ENCODE data around the gene SCAF1.
"Not testable (repeated sequence)": the region's sequence is repeated elsewhere in the genome, so short reads cannot be mapped to it uniquely, and the experiment has no call there.

Gene SCAF1

DNA sequence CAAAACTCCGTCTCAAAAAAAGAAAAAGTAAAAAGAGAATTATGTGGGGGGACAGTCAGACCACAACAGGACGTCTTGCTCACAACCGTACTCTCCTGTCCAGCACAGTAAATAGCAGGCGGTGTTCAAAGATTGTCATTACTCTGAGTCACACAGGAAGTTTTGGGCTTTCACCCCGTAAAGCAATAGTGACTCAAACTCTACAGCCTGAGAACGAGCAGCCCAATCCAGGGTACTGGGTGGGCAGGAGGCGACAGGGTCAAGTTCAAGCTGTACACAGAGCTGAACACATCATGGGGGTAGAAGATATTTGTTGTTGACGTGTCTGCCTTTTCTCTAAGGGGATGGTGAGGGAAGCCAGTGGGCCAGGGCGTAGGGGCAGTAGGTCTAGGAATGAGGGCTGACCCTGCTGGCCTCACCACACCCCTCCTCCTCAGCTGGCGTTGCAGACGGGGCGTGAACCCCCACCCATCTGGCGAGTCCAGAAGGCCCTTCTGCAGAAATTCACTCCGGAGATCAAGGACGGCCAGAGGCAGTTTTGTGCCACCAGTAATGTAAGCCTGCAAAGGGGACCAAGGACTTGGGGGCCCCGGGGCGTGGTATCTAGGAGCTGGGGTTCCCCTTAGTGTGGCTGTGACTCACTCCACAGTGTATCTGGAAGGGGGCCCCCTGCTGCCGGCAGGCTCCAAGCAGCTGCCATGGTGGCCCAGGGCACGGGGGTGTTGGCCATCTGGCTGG is 27.7 kb upstream of the SCAF1 start:
- peak; percentile 68 for DNase-seq (ENCODE audit: low read depth)

DNA sequence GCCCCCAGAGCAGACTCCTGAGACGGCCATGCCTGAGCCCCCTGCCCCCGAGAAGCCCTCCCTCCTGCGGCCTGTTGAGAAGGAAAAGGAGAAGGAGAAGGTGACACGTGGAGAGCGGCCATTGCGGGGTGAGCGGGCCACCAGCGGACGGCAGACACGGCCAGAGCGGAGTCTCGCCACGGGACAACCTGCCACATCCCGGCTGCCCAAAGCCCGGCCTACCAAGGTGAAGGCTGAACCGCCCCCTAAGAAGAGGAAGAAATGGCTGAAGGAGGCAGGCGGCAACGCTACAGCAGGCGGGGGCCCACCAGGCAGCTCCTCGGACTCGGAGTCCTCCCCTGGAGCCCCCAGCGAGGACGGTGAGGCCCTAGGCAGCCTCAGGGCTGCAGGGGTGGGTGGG is 26.1 kb upstream of the SCAF1 start:
- DNase-seq (ENCODE audit: low read depth): no peak

DNA sequence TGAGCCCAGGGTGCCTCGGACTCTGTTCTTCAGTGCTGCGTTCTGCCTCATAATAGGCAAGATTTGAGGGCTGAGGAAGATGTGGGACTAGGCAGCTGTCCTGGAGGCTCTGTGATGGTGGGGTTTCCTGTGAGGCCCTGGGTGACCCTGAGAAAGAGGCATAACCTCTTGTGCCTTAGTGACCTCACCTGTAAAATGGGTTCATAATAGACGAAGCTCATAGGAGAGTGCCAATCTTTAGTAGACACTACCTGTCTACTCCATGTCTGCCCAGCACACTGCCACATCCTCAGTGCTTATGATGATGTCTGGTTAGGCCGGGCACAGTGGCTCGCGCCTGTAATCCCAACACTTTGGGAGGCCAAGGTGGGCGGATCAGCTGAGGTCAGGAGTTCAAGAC is 25.5 kb upstream of the SCAF1 start:
- DNase-seq (ENCODE audit: low read depth): no peak

DNA sequence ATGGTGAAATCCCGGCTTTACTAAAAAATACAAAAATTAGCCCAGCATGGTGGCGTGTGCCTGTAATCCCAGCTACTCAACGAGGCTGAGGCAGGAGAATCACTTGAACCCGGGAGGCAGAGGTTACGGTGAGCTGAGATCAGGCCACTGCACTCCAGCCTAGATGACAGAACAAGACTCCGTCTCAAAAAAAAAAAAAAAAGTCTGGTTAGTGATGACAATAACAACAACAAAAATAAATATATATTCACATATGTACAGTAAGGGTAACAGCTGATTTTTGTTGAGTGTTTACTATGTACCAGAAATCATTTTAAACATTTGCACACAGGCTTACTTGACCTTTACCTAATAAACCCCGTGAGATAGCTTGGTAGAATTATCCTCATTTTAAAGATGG is 25.1 kb upstream of the SCAF1 start:
- DNase-seq (ENCODE audit: low read depth): no peak

DNA sequence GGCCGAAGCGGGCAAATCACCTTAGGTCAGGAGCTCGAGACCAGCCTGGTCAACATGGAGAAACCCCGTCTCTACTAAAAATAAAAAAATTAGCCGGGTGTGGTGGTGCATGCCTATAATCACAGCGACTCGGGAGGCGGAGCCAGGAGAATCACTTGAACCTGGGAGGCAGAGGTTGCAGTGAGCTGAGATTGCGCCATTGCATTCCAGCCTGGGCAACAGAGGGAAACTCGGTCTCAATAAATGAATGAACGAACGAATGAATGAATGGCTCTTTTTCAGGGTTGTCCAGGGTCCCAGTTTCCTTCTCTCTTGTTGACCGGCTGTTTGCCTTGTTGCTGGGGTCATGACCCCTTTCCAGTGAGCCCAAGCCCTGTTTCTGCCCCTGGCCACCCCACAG is 24.1 kb upstream of the SCAF1 start:
- DNase-seq (ENCODE audit: low read depth): not testable (repeated sequence)

DNA sequence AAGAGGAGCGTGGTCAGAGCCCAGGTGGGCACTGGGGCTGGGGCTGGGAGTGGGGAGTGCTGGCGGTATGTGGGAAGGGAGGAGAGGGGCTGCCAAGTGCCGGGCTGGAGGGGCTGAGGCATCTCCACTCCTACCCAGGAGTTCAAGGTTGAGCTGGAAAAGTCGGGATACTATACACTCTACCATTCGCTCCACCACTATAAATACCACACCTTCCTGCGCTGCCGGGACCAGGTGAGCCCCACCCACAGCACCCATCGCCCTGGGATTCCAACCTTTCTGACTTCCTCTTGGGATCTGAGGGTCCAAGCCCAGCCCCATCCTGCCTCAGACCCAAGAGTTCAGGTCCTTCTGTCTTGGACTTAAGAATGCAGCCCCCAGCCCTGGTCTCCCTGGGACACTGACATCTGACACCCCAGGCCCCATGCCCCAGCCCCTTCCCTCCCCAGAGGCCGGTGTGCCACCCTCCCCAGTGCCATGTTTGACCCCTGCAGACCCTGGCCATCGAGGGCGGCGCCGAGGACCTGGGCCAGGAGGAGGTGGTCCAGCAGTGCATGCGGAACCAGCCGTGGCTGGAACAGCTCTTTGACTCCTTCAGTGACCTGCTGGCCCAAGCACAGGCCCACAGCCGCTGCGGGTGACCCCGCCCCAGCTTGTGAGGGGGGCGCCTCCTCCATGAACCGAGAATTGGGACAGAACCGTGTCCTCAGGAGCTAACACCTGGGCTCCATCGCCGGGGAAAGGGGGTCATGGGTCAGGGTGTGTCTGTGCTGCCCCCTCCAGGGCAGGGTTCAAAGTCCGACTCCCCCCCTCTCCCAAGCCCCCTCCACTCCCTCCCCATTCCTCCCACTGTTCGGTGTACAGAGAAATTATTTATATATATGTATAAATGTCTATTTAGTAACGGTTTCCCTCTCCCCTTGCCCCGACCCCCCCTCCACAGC is 16.8 kb upstream of the SCAF1 start:
- no peak for DNase-seq (ENCODE audit: low read depth)

DNA sequence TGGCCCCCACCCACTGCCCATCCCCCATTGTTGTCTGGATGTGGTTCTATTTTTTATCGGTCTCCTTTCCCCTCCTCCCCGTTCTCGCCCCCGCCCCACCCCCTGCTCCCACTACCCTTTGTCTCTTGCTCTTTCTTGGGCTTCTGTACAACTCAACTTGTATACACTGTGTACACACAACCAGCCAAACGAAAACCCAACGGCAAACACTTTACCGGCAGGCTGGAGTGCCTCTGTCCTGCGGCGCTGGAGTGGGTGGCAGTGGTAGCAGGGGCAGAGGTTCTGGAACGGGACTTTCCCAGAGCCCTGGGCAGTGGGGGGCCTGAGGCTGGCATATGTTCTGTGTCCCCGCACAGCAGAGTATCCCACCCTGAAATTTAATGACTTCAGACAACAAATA is 15.8 kb upstream of the SCAF1 start:
- DNase-seq (ENCODE audit: low read depth): no peak

DNA sequence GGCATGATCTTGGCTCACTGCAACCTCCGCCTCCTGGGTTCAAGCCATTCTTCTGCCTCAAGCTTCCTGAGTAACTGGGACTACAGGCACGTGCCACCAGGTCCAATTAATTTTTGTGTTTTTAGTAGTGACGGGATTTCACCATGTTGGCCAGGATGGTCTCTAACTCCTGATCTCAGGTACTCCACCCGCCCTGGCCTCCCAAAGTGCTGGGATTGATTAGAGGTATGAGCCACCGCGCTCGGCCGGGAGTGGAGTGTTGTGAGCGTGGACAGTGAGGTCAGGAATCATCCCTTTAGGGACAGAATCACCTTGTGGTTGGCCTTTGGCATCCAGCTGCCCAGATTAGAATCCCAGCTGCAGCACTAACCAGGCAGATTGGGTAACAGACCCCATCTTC is 12.3 kb upstream of the SCAF1 start:
- DNase-seq (ENCODE audit: low read depth): no peak

DNA sequence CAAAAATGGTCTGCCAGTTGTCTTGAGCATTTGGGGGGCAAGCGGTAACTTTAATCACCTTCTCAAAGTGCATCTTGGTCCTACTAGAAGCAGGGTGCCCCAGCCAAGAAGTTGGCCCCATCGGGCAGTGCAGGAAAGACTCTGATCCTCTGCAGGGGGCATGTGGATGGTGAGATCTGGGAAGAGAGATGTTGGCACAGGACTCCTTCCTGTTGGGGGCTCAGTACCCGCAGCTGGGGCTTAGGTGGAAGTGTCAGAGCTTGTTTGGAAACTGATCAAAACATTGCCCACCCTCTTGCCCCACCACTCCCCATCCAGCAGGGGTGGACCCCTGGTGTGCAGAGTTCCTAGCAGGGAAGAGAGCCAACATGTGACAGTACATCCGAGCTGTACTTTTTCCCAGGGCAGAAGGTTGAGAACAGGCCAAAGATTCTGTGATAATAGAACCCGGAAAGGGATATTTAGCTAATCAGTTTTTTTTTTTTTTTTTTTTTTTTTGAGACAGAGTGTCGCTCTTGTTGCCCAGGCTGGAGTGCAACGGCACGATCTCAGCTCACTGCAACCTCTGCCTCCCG is 10.9 kb upstream of the SCAF1 start:
- DNase-seq (ENCODE audit: low read depth): no peak

DNA sequence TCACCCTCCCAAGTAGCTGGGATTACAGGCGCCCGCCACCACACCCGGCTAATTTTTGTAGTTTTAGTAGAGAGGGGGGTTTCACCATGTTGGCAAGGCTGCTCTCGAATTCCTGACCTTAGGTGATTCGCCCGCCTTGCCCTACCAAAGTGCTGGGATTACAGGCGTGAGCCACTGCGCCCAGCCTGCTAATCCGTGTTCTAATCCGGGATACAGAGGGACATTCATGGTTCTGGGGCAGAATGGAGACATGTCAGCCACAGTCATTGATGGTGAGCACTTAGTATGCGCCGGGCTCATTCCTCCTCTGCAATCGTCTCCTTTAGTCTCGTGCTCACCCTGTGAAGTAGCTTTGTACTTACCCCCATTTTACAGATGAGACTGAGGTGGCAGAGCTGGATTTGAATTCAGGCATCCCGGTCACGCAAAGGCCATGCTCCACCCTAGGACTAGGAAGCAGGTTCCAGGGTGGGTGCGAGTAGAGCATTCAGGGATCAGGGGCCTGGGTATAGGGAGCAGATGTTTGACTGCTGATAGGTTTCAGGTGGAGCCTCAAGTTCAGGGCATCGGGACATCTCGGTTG is 10.3 kb upstream of the SCAF1 start:
- DNase-seq (ENCODE audit: low read depth): no peak

DNA sequence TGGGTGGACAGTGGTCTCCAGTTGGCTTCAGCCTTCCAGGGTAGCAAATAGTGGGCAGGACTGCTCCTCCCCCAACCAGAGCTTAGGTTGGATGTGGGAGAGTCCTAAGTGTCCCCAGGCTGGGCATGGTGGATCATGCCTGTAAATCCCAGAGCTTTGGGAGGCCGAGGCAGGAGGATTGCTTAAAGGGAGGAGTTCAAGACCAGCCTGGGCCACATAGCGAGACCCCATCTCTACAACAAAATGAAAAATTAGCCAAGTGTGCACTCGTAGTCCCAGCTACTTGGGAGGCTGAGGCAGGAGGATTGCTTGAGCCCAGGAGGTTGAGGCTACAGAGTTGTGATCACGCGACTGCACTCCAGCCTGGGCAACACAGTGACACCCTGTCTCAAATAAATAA is 9.4 kb upstream of the SCAF1 start:
- DNase-seq (ENCODE audit: low read depth): no peak

DNA sequence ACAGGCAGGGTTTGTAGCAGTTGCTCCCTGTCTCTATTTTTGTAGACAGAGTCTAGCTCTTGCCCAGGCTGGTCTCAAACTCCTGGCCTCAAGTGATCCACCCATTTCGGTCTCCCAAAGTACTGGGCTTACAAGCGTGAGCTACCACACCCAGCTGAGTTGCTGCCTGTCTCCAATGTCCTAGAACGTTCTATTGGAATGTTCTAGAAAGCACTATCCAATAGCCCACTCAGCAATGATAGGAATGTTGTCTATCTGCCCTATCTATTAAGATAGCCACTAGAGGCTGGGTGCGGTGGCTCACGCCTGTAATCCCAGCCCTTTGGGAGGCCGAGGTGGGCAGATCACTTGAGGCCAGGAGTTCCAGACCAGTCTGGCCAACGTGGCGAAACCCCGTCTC is 8.7 kb upstream of the SCAF1 start:
- not testable (repeated sequence) for DNase-seq (ENCODE audit: low read depth)

DNA sequence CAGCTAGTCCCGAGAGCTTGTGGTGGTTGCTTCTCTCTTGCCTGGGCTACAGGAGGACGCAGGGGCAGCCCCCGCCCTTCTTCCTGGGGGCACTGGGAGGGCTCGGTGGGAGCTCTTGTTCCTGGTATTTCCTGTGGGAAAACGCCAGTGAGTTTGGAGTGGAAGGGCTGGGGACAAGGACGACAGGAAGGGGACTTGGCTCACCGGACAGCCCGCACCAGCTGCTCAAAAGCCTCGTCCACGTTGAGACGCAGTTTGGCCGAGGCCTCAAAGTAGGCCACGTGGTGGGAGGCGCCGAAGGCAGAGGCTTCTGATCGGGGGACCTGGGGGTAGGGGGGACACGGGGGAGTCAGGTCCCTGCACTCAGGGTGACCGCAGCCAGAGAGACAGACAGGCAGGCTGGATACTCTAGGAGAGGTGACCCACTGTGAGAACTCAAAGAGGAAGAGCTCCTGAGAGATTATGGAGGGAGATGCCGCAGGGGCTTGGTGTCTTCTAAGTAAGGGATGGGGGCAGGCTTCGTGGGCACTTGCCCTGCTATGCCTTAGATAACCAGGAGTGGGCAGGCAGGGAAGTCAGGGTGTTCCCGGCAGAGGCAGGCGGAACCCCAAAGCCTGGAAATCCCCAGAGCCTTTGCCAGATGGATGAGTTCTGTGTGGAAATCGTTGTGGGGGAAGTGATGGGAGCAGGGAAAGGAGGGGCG is 6.3 kb upstream of the SCAF1 start:
- no peak for DNase-seq (ENCODE audit: low read depth)

DNA sequence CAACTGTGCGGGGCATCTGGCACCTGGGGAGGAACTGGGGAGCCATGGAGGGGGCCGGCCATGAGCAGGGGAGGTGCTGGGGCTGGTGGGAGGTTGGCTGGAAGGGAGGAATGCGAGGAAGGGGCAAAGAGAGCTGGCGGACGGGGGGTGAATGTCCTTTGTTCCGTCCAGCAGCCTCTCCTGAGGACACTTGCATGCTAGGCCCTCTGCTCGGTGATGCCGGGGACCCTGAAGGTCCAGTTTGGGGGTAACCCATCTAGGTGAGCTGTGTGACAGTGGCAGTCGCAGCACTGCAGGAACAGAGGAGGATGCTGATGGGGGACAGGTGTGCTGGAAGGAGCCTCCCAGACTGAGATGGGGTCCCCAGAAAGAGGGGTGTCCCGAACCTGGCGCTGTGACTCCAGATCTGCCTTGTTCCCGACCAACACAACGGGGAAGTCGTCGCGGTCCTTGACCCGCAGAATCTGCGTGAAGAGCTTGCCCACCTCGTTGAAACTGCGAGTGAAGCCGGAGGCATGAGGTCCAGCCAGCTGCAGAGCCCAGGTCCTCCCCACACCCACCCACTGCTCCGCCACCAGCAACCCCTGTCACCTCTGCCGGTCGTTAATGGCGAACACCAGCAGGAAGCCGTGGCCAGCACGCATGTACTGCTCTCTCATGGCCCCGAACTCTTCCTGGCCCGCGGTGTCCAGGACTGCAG is 5.6 kb upstream of the SCAF1 start:
- no peak for DNase-seq (ENCODE audit: low read depth)

DNA sequence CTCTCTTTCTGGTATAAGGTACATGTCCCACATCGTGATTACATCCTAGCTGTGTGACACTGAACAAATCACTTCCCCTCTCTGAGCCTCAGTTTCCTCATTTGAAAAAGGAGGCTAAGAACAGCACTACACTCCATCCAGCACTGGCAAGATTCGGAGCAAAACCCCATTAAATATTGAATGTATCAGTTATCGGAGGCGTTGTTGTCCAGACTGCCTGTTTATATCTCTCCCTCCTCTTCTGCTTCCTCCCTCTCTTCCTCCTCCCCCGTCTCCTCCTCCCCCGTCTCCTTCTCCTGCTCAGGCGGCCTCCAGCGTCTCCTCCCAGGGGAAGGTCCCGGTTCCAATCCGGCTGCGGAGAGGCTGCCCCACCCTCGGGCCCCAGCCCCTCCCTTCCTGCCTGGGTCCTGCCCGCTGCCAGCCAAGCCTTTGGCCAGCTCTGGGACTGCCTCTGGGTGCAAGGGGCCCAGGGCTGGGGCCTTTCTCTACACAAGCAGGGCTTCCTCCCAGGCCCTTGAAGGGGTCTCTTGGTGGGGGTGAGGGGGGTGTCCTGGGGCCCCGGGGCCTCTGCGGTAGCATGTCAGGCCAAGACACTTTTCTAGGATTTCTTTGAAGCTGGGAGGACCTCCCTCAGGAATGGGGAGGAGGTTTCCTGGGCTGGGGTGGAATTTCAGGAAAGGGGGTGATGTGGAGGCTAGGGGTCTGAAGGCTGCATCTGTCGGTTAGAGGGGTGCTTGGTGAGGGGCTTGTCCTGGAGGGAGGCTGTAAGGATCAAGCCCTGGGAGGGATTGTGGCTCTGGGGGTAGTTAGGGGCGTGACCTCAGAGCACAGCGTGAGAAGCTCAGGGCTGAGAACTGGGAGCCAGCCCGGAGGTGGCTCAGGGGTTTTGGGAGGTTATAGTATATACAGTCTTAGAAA is 3.9 kb upstream of the SCAF1 start:
- DNase-seq (ENCODE audit: low read depth): no peak

DNA sequence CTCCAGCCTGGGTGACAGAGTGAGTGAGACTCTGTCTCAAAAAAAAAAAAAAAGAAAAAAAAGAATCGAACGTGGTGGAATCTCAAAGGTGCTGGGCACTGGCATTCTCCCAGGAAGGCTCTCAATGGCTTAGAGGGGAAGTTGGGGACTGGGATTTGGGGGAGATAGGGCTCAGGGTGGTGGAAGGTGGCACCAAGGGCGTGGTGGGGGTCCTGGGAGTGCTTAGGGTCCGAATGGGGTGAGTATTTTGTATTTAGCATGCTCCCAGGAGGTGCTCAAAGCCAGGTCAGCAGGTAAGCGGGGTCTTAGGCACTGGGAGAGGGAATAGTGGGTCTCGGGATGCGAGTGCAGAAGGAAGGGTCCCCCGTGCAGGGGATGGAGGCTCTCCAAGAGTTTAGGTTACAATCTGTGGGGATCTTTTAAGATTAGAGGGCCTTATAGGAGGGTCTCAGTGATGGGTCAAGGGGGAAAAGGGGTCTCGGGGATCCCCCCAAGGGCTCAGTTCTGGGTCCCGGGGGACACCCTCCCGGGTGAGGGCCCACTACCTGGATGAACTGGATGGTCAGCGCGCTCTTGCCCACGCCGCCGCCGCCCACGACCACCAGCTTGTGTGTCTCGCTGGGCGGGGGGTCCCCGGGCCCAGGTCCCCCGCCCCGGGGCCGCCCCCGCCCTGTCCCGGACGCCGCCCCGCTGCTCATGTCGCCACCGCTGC is 2.5 kb upstream of the SCAF1 start:
- no peak for DNase-seq (ENCODE audit: low read depth)

DNA sequence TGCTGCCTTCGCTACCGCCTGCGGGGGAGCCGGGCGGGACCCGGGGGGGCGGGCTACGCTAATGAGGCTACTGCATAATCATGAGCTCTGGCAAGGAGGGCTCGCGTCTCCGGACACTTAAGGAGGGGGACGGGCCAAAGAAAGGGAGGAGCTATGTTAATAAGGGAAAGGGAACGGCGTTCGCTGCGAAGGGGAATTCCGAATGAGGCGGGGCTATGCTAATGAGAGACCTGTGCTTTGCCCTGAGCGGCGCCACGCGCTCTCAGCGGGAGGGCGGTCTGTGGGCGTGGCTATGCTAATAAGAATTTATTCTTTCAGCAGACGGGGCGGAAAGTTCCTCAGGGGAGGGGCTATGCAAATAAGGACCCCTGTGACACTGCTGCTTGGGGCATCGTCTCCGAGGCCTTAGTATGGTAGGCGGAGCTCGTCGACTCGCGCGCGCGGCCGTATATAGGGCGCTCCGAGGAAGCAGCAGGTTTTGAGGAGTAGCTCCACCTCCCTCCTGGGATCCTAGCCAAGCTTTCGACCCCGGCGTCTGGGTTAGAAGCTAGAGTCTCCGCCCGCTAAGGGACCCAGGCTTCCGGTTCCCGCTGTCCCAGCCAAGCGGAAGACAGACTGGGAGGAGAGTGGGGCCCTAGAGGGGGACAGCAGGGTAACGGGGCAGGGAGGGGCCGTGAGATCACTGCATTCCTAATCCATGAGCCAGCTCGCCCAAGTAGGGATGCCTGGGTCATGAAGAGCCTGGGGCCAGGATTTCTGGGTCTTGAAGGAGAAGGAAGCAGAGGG is 1.7 kb upstream of the SCAF1 start, which contains the start of gene RRAS:
Gene RRAS (minus strand): TSS at position 31 of the 786 bp plus-strand sequence. CDS start 45 bp downstream, outside the sequence.
- DNase-seq (ENCODE audit: low read depth): peak; percentile 99

DNA sequence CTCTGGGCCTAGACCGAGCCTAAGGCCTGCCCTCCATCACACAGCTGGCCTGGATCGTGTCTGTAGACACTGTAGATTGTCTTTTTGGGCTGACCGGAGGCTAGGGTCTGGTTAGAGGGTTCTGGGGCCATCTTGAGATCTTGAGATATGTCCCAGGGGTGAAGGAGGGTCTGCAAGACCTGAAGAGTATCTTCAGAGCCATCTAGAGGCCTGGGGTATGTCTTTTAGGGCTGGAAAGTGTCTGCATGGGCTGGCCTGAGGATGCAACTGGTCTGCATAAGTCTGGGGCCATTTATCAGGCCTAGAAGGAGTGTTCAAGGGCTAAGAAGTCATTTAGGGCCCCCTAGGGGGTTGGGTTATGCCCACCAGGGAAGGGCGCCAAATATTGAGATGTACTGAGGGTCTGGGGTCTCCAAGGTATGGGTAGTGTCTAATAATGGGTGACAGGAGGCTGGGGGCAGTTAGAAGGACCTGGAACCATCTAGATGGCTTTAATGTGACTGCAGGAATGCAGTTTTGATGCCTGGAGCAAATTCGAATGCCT is 555 bp downstream of the SCAF1 start:
- no peak for DNase-seq (ENCODE audit: low read depth)
